Measurements from ENCODE around the gene DNAJB13.

DNA sequence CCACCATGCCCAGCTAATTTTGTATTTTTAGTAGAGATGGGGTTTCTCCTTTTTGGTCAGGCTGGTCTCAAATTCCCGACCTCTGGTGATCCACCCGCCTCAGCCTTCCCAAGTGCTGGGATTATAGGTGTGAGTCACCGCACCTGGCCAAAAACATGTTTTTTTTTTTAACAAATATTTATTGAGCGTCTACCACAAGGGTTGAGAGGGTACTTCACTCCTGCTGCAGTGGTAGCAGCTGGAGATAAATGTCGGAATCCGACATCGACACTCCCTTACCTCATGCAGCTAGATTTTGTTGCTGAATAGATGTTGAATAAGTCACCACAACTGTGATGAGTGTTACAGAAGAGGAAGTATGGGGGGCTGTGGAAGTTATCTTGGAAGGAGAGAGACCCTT is 971 bp downstream of the DNAJB13 start:
- TF ChIP-seq, protein P1, sequence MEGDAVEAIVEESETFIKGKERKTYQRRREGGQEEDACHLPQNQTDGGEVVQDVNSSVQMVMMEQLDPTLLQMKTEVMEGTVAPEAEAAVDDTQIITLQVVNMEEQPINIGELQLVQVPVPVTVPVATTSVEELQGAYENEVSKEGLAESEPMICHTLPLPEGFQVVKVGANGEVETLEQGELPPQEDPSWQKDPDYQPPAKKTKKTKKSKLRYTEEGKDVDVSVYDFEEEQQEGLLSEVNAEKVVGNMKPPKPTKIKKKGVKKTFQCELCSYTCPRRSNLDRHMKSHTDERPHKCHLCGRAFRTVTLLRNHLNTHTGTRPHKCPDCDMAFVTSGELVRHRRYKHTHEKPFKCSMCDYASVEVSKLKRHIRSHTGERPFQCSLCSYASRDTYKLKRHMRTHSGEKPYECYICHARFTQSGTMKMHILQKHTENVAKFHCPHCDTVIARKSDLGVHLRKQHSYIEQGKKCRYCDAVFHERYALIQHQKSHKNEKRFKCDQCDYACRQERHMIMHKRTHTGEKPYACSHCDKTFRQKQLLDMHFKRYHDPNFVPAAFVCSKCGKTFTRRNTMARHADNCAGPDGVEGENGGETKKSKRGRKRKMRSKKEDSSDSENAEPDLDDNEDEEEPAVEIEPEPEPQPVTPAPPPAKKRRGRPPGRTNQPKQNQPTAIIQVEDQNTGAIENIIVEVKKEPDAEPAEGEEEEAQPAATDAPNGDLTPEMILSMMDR (conservative IDR thresholded peaks at IDR 0.05; ENCODE audit: low read depth, low read length): no peak
- TF ChIP-seq EZH2phosphoT487 (IDR thresholded peaks at IDR 0.05; ENCODE audit: borderline replicate concordance, low read length): no peak

All from PC-3 (cell line).